Thyroid gland (tissue), 4 donors: Measurements from ENCODE around the gene DHX16. TPM values are rescaled to one million over a fixed set of nuclear protein-coding genes. Genes with fewer than 3 reads are reported as not detected.
"Not testable (repeated sequence)": the region's sequence is repeated elsewhere in the genome, so short reads cannot be mapped to it uniquely, and the experiment has no call there.

Experiments used
- DNase-seq, 2 donors: peaks; one replicate each; pipeline ENCODE4 v3.0.0-alpha.2; 2019
- H3K27ac ChIP-seq, 3 donors: fragments of 200-600 bp; sonication (generic); 1 replicate in 2 of 3; 2 replicates in 1 of 3; pipeline ENCODE4 v1.5.1; 2016 to 2019; ENCODE audit warnings: mild to moderate bottlenecking in 1 of 3, moderate library complexity in 1 of 3
- H3K27me3 ChIP-seq: fragments of 200-600 bp; sonication (generic); one replicate; pipeline ENCODE4 v1.5.1; 2019
- H3K36me3 ChIP-seq, 2 donors: fragments of 200-600 bp; sonication (generic); one replicate each; pipeline ENCODE4 v1.5.1; 2016 to 2019
- H3K4me1 ChIP-seq, 2 donors: fragments of 200-600 bp; sonication (generic); one replicate each; pipeline ENCODE4 v1.5.1; 2017 to 2019
- H3K4me3 ChIP-seq, 3 donors: fragments of 200-600 bp; sonication (generic); replicated peaks in 1 of 3; 1 replicate in 2 of 3; 2 replicates in 1 of 3; pipeline ENCODE4 v1.5.1; 2016; ENCODE audit warnings: mild to moderate bottlenecking in 1 of 3
- H3K9me3 ChIP-seq: fragments of 200-600 bp; sonication (generic); one replicate; pipeline ENCODE4 v1.5.1; 2017
- CTCF ChIP-seq, 6 experiments: fragments of 200-600 bp in 3 of 6; fragments of 450-650 bp in 3 of 6; sonication (generic) in 3 of 6; IDR thresholded peaks; one replicate each; pipeline ENCODE4 v1.5.1; 2016 to 2019; ENCODE audit warnings: antibody characterized with exemption in 6 of 6, mild to moderate bottlenecking in 2 of 6, inconsistent platforms in 1 of 6, moderate library complexity in 1 of 6
- POLR2A ChIP-seq, 2 donors: fragments of 450-650 bp; IDR thresholded peaks; one replicate each; pipeline ENCODE4 v1.6.1; 2017; ENCODE audit warnings: antibody characterized with exemption in 2 of 2, mild to moderate bottlenecking in 2 of 2, moderate library complexity in 1 of 2
- WGBS, 2 donors: methylation state at CpG; one replicate each; pipeline ENCODE4 v1.1.5; 2017; 5-methylcytosine and 5-hydroxymethylcytosine counted together
- intact Hi-C: fragments of 100-400 bp; cut with DNase I; formaldehyde crosslinking; loops from one replicate; pipeline ENCODE4 v1.15.1; 2023
- total RNA-seq, 4 donors: library from RNA; depleted of rRNA; stranded (reverse); fragments of >200 nt; gene quantifications; one replicate each; pipeline ENCODE4 v1.2.3, GENCODE V29; 2016

DHX16 gene
- total RNA-seq, 4 donors from 2014 or later, result 25.6 to 38.8 (median 28.2) TPM

- no peaks in the 10 kb centered on the region for H3K9me3 ChIP-seq
- DNase-seq, result peak; percentile 98
- whole genome bisulfite sequencing, 2 donors, result 0 to 1% methylated on average over 36 to 38 of the region's 38 CpGs
- peak within 1 kb of the TSS; percentile 27 to 87 (median 62) for H3K4me3 ChIP-seq
- H3K36me3 ChIP-seq, result peaks cover 24 to 27% of the 10 kb centered on the region in 2 donors
- peak within 1 kb of the TSS; percentile 89 to 96 (median 95) for H3K27ac ChIP-seq
- H3K4me1 ChIP-seq, result peaks cover 23 to 49% of the 10 kb centered on the region in 2 donors
- H3K27me3 ChIP-seq, result no peaks in the 10 kb centered on the region
- intact Hi-C loops, result no loop called here
- TF ChIP-seq CTCF (IDR thresholded peaks at IDR 0.05), result peak in 3 of 6 experiments; percentile 2 to 26 (median 9)
- peak; percentile 57 to 95 for TF ChIP-seq POLR2A (IDR thresholded peaks at IDR 0.05)
Measured at GRCh38 chr6:30719791-30720737, 47.3 kb upstream of the DHX16 start, which contains the start of gene TUBB. TSS of gene TUBB (plus strand) at chr6:30720352. CDS start at chr6:30720507, 155 bp downstream.

- WGBS, 2 donors, result 17 to 19% methylated on average over 8 of the region's 8 CpGs
- H3K9me3 ChIP-seq, result no peaks in the 10 kb centered on the region
- TF ChIP-seq CTCF (IDR thresholded peaks at IDR 0.05) (no peak), POLR2A (IDR thresholded peaks at IDR 0.05) (no peak)
- intact Hi-C loops, result no loop called here
- peaks cover 17 to 23% of the 10 kb centered on the region in 2 donors for H3K36me3 ChIP-seq
- no peak for DNase-seq
- peak overlapping the region in 2 of 3 donors; percentile 7 to 87 for H3K4me3 ChIP-seq
- H3K4me1 ChIP-seq, result peaks cover 23 to 49% of the 10 kb centered on the region in 2 donors
- peak overlapping the region; percentile 70 to 96 (median 75) for H3K27ac ChIP-seq
- H3K27me3 ChIP-seq, result no peaks in the 10 kb centered on the region
Measured at GRCh38 chr6:30719356-30719755, 46.5 kb upstream of the DHX16 start.

GRCh38 chr6:30717845-30718720 is 45.3 kb upstream of the DHX16 start:
- 77% methylated on average over 37 of the region's 37 CpGs for WGBS, 2 donors
- intact Hi-C loops, H3K27me3 ChIP-seq, DNase-seq, H3K9me3 ChIP-seq: not testable (repeated sequence)
- Histone ChIP-seq H3K4me1 (peaks cover 23 to 44% of the 10 kb centered on the region in 2 donors), H3K27ac (peak overlapping the region; percentile 88 to 99 (median 95)), H3K4me3 (peak overlapping the region in 1 of 3 donors; percentile 15), H3K36me3 (peaks cover 7 to 20% of the 10 kb centered on the region in 2 donors)
- TF ChIP-seq CTCF (IDR thresholded peaks at IDR 0.05), result peak in 1 of 6 experiments; percentile 5

GRCh38 chr6:30717129-30717844 is 44.5 kb upstream of the DHX16 start, which contains the start of gene MDC1:
TSS of gene MDC1 (minus strand) at chr6:30717281. CDS start at chr6:30715175, 2,106 bp downstream.
- Histone ChIP-seq H3K9me3 (no peaks in the 10 kb centered on the region), H3K4me3 (peak within 1 kb of the TSS; percentile 12 to 75 (median 59))

More at GRCh38 chr6:30717129-30717844, 44.5 kb upstream of the DHX16 start, which contains the start of gene MDC1:
- H3K36me3 ChIP-seq, result peaks cover 11 to 22% of the 10 kb centered on the region in 2 donors
- intact Hi-C loops, result no loop called here
- DNase-seq, result peak; percentile 100
- H3K27me3 ChIP-seq, result no peaks in the 10 kb centered on the region
- 0% methylated on average over 15 to 46 of the region's 48 CpGs for WGBS, 2 donors
- H3K4me1 ChIP-seq, result peaks cover 21 to 37% of the 10 kb centered on the region in 2 donors
- peak within 1 kb of the TSS; percentile 92 to 99 (median 95) for H3K27ac ChIP-seq
- TF ChIP-seq POLR2A (IDR thresholded peaks at IDR 0.05) (peak in 1 of 2 donors; percentile 94), CTCF (IDR thresholded peaks at IDR 0.05) (peak in 5 of 6 experiments; percentile 20 to 49 (median 43))
